ENCODE results near the gene TMEM97.

DNA sequence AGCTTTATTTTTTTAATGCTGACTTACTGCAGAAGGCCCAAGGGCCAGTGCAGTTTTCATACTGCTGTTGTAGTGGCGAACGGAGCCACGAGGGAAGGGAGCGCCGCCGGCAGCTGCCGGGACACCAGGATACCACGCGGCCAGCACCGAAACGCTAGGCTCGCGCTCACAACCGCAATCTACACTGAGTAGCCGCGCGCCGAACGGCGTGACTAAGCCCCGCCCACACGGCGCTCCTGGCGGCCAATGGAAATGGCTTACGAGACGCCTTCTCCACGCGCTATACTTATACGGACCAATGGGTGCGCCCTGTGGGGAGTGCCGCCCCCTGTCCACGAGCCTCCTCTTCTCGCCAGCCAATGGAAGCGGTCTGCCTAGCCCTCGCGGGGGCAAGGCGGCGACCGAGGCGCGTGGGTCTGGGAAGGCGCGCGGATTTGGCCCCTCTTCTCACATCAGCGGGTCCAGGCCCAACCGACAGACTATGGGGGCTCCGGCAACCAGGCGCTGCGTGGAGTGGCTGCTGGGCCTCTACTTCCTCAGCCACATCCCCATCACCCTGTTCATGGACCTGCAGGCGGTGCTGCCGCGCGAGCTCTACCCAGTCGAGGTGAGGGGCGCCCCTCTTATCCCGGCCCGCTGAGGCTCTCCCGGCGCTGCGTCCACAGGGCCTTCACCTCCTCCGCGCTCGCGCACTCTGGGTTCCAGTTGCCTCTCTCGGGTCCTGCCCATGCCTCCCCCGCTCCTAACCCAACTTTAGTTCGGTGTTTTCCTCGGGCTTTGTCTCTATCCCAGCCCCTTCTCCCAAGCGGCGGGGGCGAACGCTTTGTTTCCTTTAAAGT lies at the start of gene TMEM97:
- TF ChIP-seq CTCF (IDR thresholded peaks at IDR 0.05), result no peak
- TF ChIP-seq EZH2phosphoT487 (IDR thresholded peaks at IDR 0.05), result no peak
- peak; percentile 24 for TF ChIP-seq EZH2 (IDR thresholded peaks at IDR 0.05)
